Neuronal stem cell (in vitro differentiated cells): ENCODE results near the gene NTRK2.

Source experiments
- DNase-seq: peaks from one replicate; pipeline ENCODE4 v3.0.0-alpha.2; 2013; ENCODE audit warnings: low spot score
- H2AFZ ChIP-seq: one replicate; pipeline ENCODE4 v1.6.1; 2013; ENCODE audit warnings: mild to moderate bottlenecking, low read length, inconsistent platforms
- H2AK5ac ChIP-seq: 2 replicates; pipeline ENCODE4 v1.6.1; 2013; ENCODE audit warnings: low read depth, mild to moderate bottlenecking, inconsistent platforms, low read length, moderate library complexity, mixed read lengths
- H2BK120ac ChIP-seq: 2 replicates; pipeline ENCODE4 v1.6.1; 2013; ENCODE audit warnings: low read depth, mild to moderate bottlenecking, inconsistent platforms, low read length, moderate library complexity, mixed read lengths
- H2BK12ac ChIP-seq: one replicate; pipeline ENCODE4 v1.6.1; 2013; ENCODE audit warnings: low read length, inconsistent platforms
- H2BK15ac ChIP-seq: 2 replicates; pipeline ENCODE4 v1.6.1; 2013; ENCODE audit warnings: mild to moderate bottlenecking, low read length, inconsistent platforms, mixed read lengths
- H2BK5ac ChIP-seq: one replicate; pipeline ENCODE4 v1.6.1; 2013; ENCODE audit warnings: inconsistent platforms, mild to moderate bottlenecking, low read length, moderate library complexity
- H3K14ac ChIP-seq: one replicate; pipeline ENCODE4 v1.6.1; 2013; ENCODE audit warnings: low read length, inconsistent platforms
- H3K18ac ChIP-seq: 2 replicates; pipeline ENCODE4 v1.6.1; 2013; ENCODE audit warnings: low read length, inconsistent platforms
- H3K23ac ChIP-seq: 2 replicates; pipeline ENCODE4 v1.6.1; 2013; ENCODE audit warnings: low read depth, mild to moderate bottlenecking, mixed read lengths, low read length, inconsistent platforms; ENCODE audit not compliant: poor library complexity
- H3K27ac ChIP-seq: replicated peaks from 3 replicates; pipeline ENCODE4 v1.5.1; 2013; ENCODE audit warnings: low read length, inconsistent platforms
- H3K27me3 ChIP-seq, 3 experiments: 2 replicates each; pipeline ENCODE4 v1.6.1; 2013; ENCODE audit warnings: low read length in 3 of 3, mild to moderate bottlenecking in 2 of 3, inconsistent platforms in 1 of 3, low read depth in 1 of 3, mixed read lengths in 1 of 3, moderate library complexity in 1 of 3; ENCODE audit not compliant: control insufficient read depth in 3 of 3, insufficient read depth in 3 of 3
- H3K36me3 ChIP-seq, 2 donors: replicated peaks in 1 of 2; 2 replicates each; pipeline ENCODE4 v1.6.1; 2013; ENCODE audit warnings: low read length in 2 of 2; ENCODE audit not compliant: control insufficient read depth in 2 of 2, insufficient read depth in 2 of 2
- H3K4ac ChIP-seq: 2 replicates; pipeline ENCODE4 v1.6.1; 2013; ENCODE audit warnings: inconsistent platforms, mild to moderate bottlenecking, low read length, moderate library complexity
- H3K4me1 ChIP-seq, 2 donors: 1 replicate in 1 of 2; 2 replicates in 1 of 2; pipeline ENCODE4 v1.6.1; 2013; ENCODE audit warnings: low read length in 2 of 2, low read depth in 1 of 2; ENCODE audit not compliant: control insufficient read depth in 2 of 2, insufficient read depth in 1 of 2
- H3K4me2 ChIP-seq: one replicate; pipeline ENCODE4 v1.6.1; 2013; ENCODE audit warnings: mild to moderate bottlenecking, low read length, inconsistent platforms; ENCODE audit not compliant: insufficient read depth, poor library complexity, severe bottlenecking
- H3K4me3 ChIP-seq, 2 donors: 2 replicates each; pipeline ENCODE4 v1.5.1; 2013; ENCODE audit warnings: low read length in 2 of 2, mild to moderate bottlenecking in 2 of 2, inconsistent platforms in 1 of 2, moderate library complexity in 1 of 2
- H3K79me1 ChIP-seq: one replicate; pipeline ENCODE4 v1.6.1; 2013; ENCODE audit warnings: low read depth, mild to moderate bottlenecking, inconsistent platforms, low read length, moderate library complexity
- H3K9ac ChIP-seq: one replicate; pipeline ENCODE4 v1.6.1; 2013; ENCODE audit warnings: mild to moderate bottlenecking, low read depth, low read length, inconsistent platforms; ENCODE audit not compliant: poor library complexity
- H3K9me3 ChIP-seq, 2 donors: replicated peaks in 1 of 2; 2 replicates each; pipeline versions ENCODE3 to v1.6.1; 2013; ENCODE audit warnings: low read length in 2 of 2, mild to moderate bottlenecking in 2 of 2, inconsistent platforms in 1 of 2, low read depth in 1 of 2, mixed read lengths in 1 of 2, moderate library complexity in 1 of 2; ENCODE audit not compliant: control insufficient read depth in 2 of 2, insufficient read depth in 1 of 2
- H4K8ac ChIP-seq: one replicate; pipeline ENCODE4 v1.6.1; 2013; ENCODE audit warnings: low read depth, mild to moderate bottlenecking, inconsistent platforms, low read length, moderate library complexity
- H4K91ac ChIP-seq: one replicate; pipeline ENCODE4 v1.6.1; 2013; ENCODE audit warnings: low read length, low read depth, mild to moderate bottlenecking, inconsistent platforms; ENCODE audit not compliant: poor library complexity
- WGBS, 2 donors: extraction: QIAGEN DNeasy Blood & Tissue Kit; methylation state at CpG; one replicate each; pipeline ENCODE4 v1.1.7; 2013; ENCODE audit warnings: missing lambda C conversion rate in 2 of 2, mixed read lengths in 1 of 2; ENCODE audit not compliant: insufficient read length in 2 of 2, insufficient replicate concordance in 1 of 2; ENCODE audit errors: extremely low coverage in 2 of 2; 5-methylcytosine and 5-hydroxymethylcytosine counted together

The NTRK2 gene

DNA sequence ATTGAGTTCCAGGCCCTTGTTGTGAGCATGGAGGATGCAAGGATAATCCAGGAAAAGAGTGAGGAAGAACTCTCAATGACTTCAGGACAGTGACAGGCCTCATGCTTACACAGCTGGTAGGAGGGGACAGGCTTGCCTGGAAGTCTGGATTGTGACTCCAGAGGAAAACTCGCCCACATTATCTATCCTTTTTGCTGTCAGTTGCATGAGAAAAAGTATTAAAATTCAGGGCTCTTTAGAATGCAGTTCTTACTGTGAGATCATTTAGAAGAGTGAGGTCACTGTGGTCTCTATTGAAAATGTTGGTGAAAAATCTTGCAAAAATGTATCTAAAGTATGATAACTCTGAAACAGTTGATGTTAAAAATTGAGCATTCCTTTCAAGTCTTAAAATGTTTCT is 30.5 kb downstream of the NTRK2 start:
- H3K36me3 ChIP-seq: no peaks in the 10 kb centered on the region
- no peak overlapping the region for H3K4me2 ChIP-seq
- H3K27me3 ChIP-seq: no peaks in the 10 kb centered on the region
- no CpG with 5 or more reads among the region's 1 CpG for WGBS, 2 donors
- H2BK12ac ChIP-seq: no peak overlapping the region
- H3K9me3 ChIP-seq: no peaks in the 10 kb centered on the region
- H2BK15ac ChIP-seq: no peak overlapping the region
- no peak overlapping the region for H2BK120ac ChIP-seq
- no peaks in the 10 kb centered on the region for H3K79me1 ChIP-seq
- peak overlapping the region; percentile 31 for H2AFZ ChIP-seq
- no peak overlapping the region for H3K23ac ChIP-seq
- no peak overlapping the region for H3K18ac ChIP-seq
- no peak overlapping the region for H2AK5ac ChIP-seq
- peaks cover 0 to 6% of the 10 kb centered on the region in 2 donors for H3K4me1 ChIP-seq
- no peak overlapping the region for H4K91ac ChIP-seq
- no peak for DNase-seq
- no peak overlapping the region for H3K14ac ChIP-seq
- H4K8ac ChIP-seq: no peak overlapping the region
- H3K4ac ChIP-seq: no peak overlapping the region
- no peak overlapping the region for H3K27ac ChIP-seq
- no peak overlapping the region for H2BK5ac ChIP-seq
- no peak overlapping the region for H3K9ac ChIP-seq
- H3K4me3 ChIP-seq: no peak overlapping the region

DNA sequence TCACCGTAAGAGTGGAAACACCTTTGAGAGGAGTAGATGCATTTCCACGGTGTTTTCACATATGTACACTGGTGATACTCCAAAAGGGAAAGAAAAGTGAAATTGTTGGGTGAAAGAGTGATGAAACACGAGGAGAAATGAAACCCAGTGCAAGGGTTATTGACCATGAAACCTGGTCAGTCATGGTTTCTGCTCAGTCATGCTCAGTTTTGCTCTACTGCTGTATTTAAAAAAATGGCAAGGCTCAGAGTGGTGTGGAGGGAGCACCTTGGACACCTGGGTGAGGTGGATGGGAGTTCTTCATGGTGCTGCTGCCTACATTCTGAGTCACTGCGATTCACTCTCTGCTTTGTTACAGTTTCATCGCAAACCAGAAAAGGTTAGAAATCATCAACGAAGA is 32.3 kb downstream of the NTRK2 start:
- WGBS, 2 donors: no CpG with 5 or more reads among the region's 6 CpGs
- Histone ChIP-seq H4K91ac (no peak overlapping the region), H3K23ac (no peak overlapping the region)

DNA sequence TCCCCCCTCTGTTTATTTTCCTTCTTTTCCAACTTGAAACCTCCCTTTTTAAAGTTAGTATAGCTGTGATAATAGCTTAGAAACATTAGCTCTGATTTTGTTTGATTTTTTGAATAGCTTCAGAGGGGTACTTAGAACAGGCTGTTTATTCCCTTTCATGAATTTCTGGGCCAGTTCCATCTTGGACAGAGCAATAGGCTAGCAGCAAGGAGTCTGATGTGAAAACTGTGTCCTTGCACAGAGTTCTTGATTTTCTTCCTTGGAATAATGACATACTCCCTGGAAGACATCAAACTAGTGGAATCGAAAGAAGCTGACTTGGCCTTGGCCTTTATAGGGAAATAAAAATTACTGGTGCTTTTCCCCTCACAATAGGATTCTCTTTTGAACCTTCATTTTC is 32.9 kb downstream of the NTRK2 start:
- H2BK120ac ChIP-seq: no peak overlapping the region
- H3K4me1 ChIP-seq: peaks cover 0 to 6% of the 10 kb centered on the region in 2 donors
- no peak overlapping the region for H4K8ac ChIP-seq
- H3K4me2 ChIP-seq: no peak overlapping the region
- no peak overlapping the region for H3K4me3 ChIP-seq
- no peak overlapping the region for H3K18ac ChIP-seq
- no peak overlapping the region for H2BK12ac ChIP-seq
- no CpG with 5 or more reads among the region's 1 CpG for WGBS, 2 donors
- no peak overlapping the region for H2BK5ac ChIP-seq
- no peak overlapping the region for H3K23ac ChIP-seq
- H3K36me3 ChIP-seq: no peaks in the 10 kb centered on the region
- H2BK15ac ChIP-seq: no peak overlapping the region
- H3K79me1 ChIP-seq: no peaks in the 10 kb centered on the region
- no peaks in the 10 kb centered on the region for H3K9me3 ChIP-seq
- H4K91ac ChIP-seq: no peak overlapping the region
- H3K27ac ChIP-seq: no peak overlapping the region
- no peak overlapping the region for H2AK5ac ChIP-seq
- DNase-seq: no peak
- no peak overlapping the region for H3K9ac ChIP-seq
- H2AFZ ChIP-seq: no peak overlapping the region
- H3K14ac ChIP-seq: no peak overlapping the region
- H3K27me3 ChIP-seq: no peaks in the 10 kb centered on the region
- H3K4ac ChIP-seq: no peak overlapping the region

More for the DNA sequence above, 32.3 kb downstream of the NTRK2 start:
- Histone ChIP-seq H3K4me1 (peaks cover 0 to 6% of the 10 kb centered on the region in 2 donors), H2BK5ac (no peak overlapping the region), H3K27me3 (no peaks in the 10 kb centered on the region), H3K4me3 (no peak overlapping the region), H3K9me3 (no peaks in the 10 kb centered on the region), H3K14ac (no peak overlapping the region), H2BK12ac (no peak overlapping the region), H3K4me2 (no peak overlapping the region), H3K9ac (no peak overlapping the region), H4K8ac (no peak overlapping the region), H3K27ac (no peak overlapping the region), H2BK15ac (no peak overlapping the region), H3K18ac (no peak overlapping the region), H3K36me3 (no peaks in the 10 kb centered on the region), H3K79me1 (no peaks in the 10 kb centered on the region), H2AK5ac (no peak overlapping the region), H3K4ac (no peak overlapping the region), H2BK120ac (no peak overlapping the region), H2AFZ (no peak overlapping the region)
- no peak for DNase-seq

DNA sequence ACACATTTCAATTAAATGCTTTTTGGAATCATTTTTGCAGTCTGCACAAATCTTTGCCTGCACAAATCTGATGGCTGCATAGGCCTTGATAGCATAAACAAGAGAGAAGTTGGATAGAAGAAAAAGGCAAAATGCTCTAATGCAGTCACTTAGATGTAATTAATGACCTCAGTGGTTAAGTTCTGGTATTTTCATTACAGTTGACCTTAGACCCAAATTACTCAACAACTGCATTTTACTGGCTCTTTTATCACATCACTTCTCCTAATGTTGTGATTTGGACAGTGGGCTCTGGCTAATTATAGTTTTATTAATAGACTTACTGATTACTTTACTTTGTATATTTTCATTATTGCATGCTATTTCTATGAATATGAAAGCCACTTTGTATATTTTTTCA is 34.3 kb downstream of the NTRK2 start:
- H2BK120ac ChIP-seq: no peak overlapping the region
- no peak overlapping the region for H4K91ac ChIP-seq
- no peak overlapping the region for H3K9ac ChIP-seq
- no peak overlapping the region for H3K4ac ChIP-seq
- H3K4me3 ChIP-seq: no peak overlapping the region
- no peaks in the 10 kb centered on the region for H3K27me3 ChIP-seq
- no peak overlapping the region for H2BK12ac ChIP-seq
- H3K27ac ChIP-seq: no peak overlapping the region
- no peak overlapping the region for H3K18ac ChIP-seq
- H3K23ac ChIP-seq: no peak overlapping the region
- H2BK5ac ChIP-seq: no peak overlapping the region
- H3K9me3 ChIP-seq: no peaks in the 10 kb centered on the region
- H3K14ac ChIP-seq: no peak overlapping the region
- no peak for DNase-seq
- no peak overlapping the region for H3K4me2 ChIP-seq
- H3K79me1 ChIP-seq: no peaks in the 10 kb centered on the region
- H2BK15ac ChIP-seq: no peak overlapping the region
- H3K36me3 ChIP-seq: no peaks in the 10 kb centered on the region
- no peak overlapping the region for H4K8ac ChIP-seq
- H2AK5ac ChIP-seq: no peak overlapping the region
- H3K4me1 ChIP-seq: peaks cover 0 to 9% of the 10 kb centered on the region in 2 donors
- H2AFZ ChIP-seq: no peak overlapping the region
